GM23248 (cell line): Measurements from ENCODE around the gene SLC27A3.

Source experiments
- EZH2 ChIP-seq: fragments of 200-600 bp; sonication (generic); IDR thresholded peaks from 2 replicates; pipeline ENCODE4 v1.6.1; 2018; ENCODE audit warnings: antibody characterized with exemption, mild to moderate bottlenecking; ENCODE audit not compliant: insufficient read depth, poor library complexity, severe bottlenecking
- EZH2phosphoT487 ChIP-seq: fragments of 200-600 bp; sonication (generic); IDR thresholded peaks from 2 replicates; pipeline ENCODE4 v1.6.1; 2018; ENCODE audit warnings: antibody characterized with exemption, moderate library complexity, mild to moderate bottlenecking, low read depth; ENCODE audit not compliant: insufficient read depth

- TF ChIP-seq EZH2 (no peak), EZH2phosphoT487 (no peak)
These were observed 43.7 kb downstream of the SLC27A3 start for GRCh38 chr1:153818876-153819275.
